Kidney (tissue), 14 donors: Measurements from ENCODE around the gene PALLD. TPM values are rescaled to one million over a fixed set of nuclear protein-coding genes. Genes with fewer than 3 reads are reported as not detected.

Source experiments
- DNase-seq, 5 donors: peaks; one replicate each; pipeline ENCODE4 v3.0.0-alpha.2; 2013 to 2020
- FAIRE-seq: peaks from 2 replicates; lab custom pipeline; 2012; peaks lifted over from hg19 to GRCh38; lab: Jason Lieb, UNC
- H3K27ac ChIP-seq, 2 donors: one replicate each; pipeline ENCODE4 v1.7.0; 2013; ENCODE audit warnings: low read depth in 2 of 2, low read length in 2 of 2, inconsistent platforms in 1 of 2
- H3K27me3 ChIP-seq: one replicate; pipeline ENCODE4 v1.7.1; 2013; ENCODE audit warnings: low read length, inconsistent platforms; ENCODE audit not compliant: control insufficient read depth, insufficient read depth
- H3K36me3 ChIP-seq, 3 donors: one replicate each; pipeline versions ENCODE4 v1.7.0 to v1.7.1; 2013; ENCODE audit warnings: low read length in 3 of 3, control low read depth in 1 of 3, inconsistent platforms in 1 of 3; ENCODE audit not compliant: insufficient read depth in 3 of 3, control insufficient read depth in 2 of 3
- H3K4me1 ChIP-seq, 3 donors: one replicate each; pipeline versions ENCODE4 v1.7.0 to v1.7.1; 2013; ENCODE audit warnings: low read length in 3 of 3, inconsistent platforms in 1 of 3, low read depth in 1 of 3; ENCODE audit not compliant: control insufficient read depth in 2 of 3, insufficient read depth in 2 of 3
- H3K4me3 ChIP-seq, 3 donors: one replicate each; pipeline versions ENCODE4 v1.7.0 to v1.8.1; 2013; ENCODE audit warnings: low read length in 3 of 3, control low read depth in 1 of 3, inconsistent platforms in 1 of 3
- H3K9ac ChIP-seq, 3 donors: one replicate each; pipeline versions ENCODE4 v1.7.0 to v1.7.1; 2013; ENCODE audit warnings: low read length in 3 of 3, control low read depth in 1 of 3, inconsistent platforms in 1 of 3
- H3K9me3 ChIP-seq, 3 donors: one replicate each; pipeline versions ENCODE4 v1.7.0 to v1.7.1; 2013; ENCODE audit warnings: low read length in 3 of 3, control low read depth in 1 of 3, inconsistent platforms in 1 of 3; ENCODE audit not compliant: control insufficient read depth in 2 of 3, insufficient read depth in 1 of 3
- intact Hi-C: fragments of 100-400 bp; cut with DNase I; formaldehyde crosslinking; loops from one replicate; pipeline ENCODE4 v1.11.1; 2022
- polyA plus RNA-seq: library from polyadenylated mRNA; stranded (reverse); fragments of 350-450 nt; fragmentation: Illumina TruSeq; extraction: RNeasy Lipid Tissue Mini Kit (QIAGEN cat#74804); gene quantifications from one replicate; pipeline ENCODE4 v1.2.3, GENCODE V29; 2014; ENCODE audit warnings: low read depth, low replicate concordance; ENCODE audit not compliant: insufficient read depth
- total RNA-seq: library from RNA; stranded (reverse); fragmentation: NEBNext Ultra II Directional; extraction: Animal tissue kit (Norgen Biotek cat#: 25700); gene quantifications from one replicate; pipeline ENCODE4 v1.2.1, GENCODE V29; 2021
- TF ChIP-seq, protein P1 (sequence below): IDR thresholded peaks from 3 replicates; pipeline ENCODE4 v1.5.1; 2012; ENCODE audit warnings: mild to moderate bottlenecking, moderate library complexity, borderline replicate concordance; ENCODE audit not compliant: insufficient read depth; ENCODE audit errors: extremely low read depth
- donor health status: control.
- donor health status: control.
- donor health status: control.
- donor health status: control.
- donor health status: control.
- donor health status: DM: yes; HTN: yes; CAD: no.
- donor health status: Normal renal cell carcinoma (clear cell type).

PALLD gene
- total and polyA plus RNA-seq, 2 donors from 2014 or later = 43.4 to 120 TPM

DNA sequence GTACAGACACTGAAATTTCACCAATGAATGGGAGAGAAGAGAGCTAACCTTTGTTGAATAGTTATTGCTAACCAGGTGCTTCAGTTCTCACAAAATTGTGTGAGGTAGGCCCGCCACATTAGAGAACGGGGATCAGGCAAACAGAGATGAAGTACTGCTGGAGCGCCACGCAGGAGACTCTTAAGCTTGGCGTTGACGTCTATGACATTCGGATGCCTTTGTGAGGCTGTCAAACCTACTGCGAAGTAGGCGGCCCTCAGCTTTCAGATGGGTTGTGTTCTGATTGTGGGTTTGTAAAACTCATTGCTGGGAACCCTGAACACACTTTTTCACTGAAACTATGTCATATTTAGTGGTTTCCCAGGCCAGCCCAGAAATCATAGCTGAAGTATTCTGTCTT is 339.6 kb downstream of the PALLD start:
- H3K9ac ChIP-seq = no peak overlapping the region
- no peaks in the 10 kb centered on the region for H3K9me3 ChIP-seq
- TF ChIP-seq, protein P1, sequence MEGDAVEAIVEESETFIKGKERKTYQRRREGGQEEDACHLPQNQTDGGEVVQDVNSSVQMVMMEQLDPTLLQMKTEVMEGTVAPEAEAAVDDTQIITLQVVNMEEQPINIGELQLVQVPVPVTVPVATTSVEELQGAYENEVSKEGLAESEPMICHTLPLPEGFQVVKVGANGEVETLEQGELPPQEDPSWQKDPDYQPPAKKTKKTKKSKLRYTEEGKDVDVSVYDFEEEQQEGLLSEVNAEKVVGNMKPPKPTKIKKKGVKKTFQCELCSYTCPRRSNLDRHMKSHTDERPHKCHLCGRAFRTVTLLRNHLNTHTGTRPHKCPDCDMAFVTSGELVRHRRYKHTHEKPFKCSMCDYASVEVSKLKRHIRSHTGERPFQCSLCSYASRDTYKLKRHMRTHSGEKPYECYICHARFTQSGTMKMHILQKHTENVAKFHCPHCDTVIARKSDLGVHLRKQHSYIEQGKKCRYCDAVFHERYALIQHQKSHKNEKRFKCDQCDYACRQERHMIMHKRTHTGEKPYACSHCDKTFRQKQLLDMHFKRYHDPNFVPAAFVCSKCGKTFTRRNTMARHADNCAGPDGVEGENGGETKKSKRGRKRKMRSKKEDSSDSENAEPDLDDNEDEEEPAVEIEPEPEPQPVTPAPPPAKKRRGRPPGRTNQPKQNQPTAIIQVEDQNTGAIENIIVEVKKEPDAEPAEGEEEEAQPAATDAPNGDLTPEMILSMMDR = no peak
- intact Hi-C loops = no loop called here
- H3K27me3 ChIP-seq = no peaks in the 10 kb centered on the region
- FAIRE-seq = no peak
- DNase-seq = no peak
- H3K27ac ChIP-seq = peak overlapping the region in 1 of 2 donors; percentile 26
- H3K4me3 ChIP-seq = no peak overlapping the region
- no peaks in the 10 kb centered on the region for H3K36me3 ChIP-seq
- H3K4me1 ChIP-seq = peaks cover 0 to 2% (median 0%) of the 10 kb centered on the region in 3 donors

DNA sequence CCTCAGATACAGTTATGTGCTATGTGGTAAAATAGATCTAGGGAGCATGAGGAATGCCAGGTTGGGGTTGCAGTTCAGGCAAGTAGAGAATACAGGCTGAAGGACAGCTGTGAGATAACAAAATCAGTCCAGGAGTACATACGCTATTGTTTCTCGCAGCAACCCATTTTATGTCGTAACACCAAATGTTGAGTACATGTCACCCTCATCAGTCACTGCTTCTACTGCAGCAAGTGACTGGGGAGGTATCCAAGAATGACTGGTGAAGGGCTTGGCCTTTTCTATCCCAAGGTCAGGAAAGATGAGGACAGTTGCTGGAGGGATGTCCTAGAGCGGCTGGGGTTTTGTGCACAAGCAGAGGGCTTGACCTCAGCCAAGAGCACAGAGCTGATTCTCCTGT is 341.1 kb downstream of the PALLD start:
- intact Hi-C loops = no loop called here
- Histone ChIP-seq H3K27me3 (no peaks in the 10 kb centered on the region), H3K36me3 (no peaks in the 10 kb centered on the region), H3K9ac (no peak overlapping the region), H3K4me3 (no peak overlapping the region), H3K27ac (peak overlapping the region in 1 of 2 donors; percentile 42), H3K4me1 (peaks cover 0 to 2% (median 0%) of the 10 kb centered on the region in 3 donors), H3K9me3 (no peaks in the 10 kb centered on the region)
- TF ChIP-seq, protein P1 = no peak
- DNase-seq (no peak), FAIRE-seq (no peak)

DNA sequence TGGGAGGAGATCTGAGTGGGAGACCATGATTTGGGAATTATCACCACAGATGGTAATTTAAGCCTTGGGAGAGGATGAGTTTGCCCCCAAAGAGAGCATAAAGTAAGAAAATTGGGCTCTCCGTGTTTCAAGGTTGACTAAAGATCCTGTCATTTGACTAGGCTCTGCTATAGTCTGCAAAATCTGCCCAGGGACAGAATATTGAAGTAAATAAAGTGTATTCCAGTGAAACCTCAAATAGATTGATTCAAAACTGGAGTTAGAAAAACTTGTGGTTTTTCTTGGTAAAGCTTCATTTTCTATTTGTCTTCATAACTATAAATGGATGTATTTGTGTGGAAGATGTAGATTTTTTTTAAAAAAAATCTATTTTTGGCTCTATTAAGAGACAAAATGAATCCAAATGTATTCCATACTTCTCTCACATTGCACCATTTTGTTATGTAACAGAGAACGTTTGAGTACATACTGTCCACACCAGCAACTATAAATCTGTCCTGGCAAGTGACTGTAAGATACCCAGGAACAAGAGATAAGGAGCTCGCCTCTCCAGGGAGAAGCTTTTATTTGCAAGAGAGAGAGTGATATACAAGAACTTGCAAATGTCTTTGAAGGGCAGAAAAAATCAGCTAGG is 343.0 kb downstream of the PALLD start:
- no peaks in the 10 kb centered on the region for H3K36me3 ChIP-seq
- no peaks in the 10 kb centered on the region for H3K4me1 ChIP-seq
- H3K4me3 ChIP-seq = no peak overlapping the region
- H3K27ac ChIP-seq = peak overlapping the region; percentile 39 to 68
- intact Hi-C loops = no loop called here
- TF ChIP-seq, protein P1 = no peak
- H3K9ac ChIP-seq = no peak overlapping the region
- FAIRE-seq (peak; percentile 15), DNase-seq (no peak)
- H3K9me3 ChIP-seq = no peaks in the 10 kb centered on the region
- no peaks in the 10 kb centered on the region for H3K27me3 ChIP-seq
